DLD1 (cell line): ENCODE results near the gene DCAF15.
"Not testable (repeated sequence)": the region's sequence is repeated elsewhere in the genome, so short reads cannot be mapped to it uniquely, and the experiment has no call there.

Source experiments
- in situ Hi-C: cut with HindIII; loops from 2 replicates; pipeline ENCODE4 v1.10.0; 2017; ENCODE audit warnings: low sequenced_read_pairs

The DCAF15 gene

DNA sequence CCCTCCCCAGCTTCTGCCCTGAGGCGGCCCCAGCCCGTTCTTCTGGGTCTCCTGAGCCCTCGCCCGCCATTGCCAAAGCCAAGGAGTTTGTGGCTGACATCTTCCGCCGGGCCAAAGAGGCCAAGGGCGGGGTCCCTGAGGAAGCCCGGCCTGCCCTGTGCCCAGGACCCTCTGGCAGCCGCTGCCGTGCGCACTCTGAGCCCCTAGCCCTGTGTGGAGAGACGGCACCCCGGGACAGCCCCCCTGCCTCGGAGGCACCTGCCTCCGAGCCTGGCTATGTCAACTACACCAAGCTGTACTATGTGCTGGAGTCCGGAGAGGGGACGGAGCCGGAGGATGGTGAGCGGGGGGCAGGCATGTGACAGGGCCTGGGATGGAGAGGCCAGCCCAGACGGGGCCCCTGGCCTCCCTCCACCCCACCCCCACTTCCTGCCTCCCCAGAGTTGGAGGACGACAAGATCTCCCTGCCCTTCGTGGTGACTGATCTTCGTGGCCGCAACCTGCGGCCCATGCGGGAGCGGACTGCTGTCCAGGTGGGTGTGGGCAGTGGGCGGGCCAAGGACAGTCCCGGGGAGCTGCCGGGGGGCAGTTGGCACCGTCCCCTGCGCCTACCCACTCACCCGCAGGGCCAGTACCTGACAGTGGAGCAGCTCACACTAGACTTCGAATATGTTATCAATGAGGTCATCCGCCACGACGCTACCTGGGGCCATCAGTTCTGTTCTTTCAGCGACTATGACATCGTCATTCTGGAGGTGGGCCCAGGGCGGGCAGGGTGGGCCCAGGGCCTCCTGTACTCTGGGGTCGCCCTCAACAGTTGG lies 7.0 kb downstream of the DCAF15 start:
- in situ Hi-C loops: no loop called here

- in situ Hi-C loops: no loop called here
These were observed 7.9 kb downstream of the DCAF15 start for GRCh38 chr19:13959962-13960862.

DNA sequence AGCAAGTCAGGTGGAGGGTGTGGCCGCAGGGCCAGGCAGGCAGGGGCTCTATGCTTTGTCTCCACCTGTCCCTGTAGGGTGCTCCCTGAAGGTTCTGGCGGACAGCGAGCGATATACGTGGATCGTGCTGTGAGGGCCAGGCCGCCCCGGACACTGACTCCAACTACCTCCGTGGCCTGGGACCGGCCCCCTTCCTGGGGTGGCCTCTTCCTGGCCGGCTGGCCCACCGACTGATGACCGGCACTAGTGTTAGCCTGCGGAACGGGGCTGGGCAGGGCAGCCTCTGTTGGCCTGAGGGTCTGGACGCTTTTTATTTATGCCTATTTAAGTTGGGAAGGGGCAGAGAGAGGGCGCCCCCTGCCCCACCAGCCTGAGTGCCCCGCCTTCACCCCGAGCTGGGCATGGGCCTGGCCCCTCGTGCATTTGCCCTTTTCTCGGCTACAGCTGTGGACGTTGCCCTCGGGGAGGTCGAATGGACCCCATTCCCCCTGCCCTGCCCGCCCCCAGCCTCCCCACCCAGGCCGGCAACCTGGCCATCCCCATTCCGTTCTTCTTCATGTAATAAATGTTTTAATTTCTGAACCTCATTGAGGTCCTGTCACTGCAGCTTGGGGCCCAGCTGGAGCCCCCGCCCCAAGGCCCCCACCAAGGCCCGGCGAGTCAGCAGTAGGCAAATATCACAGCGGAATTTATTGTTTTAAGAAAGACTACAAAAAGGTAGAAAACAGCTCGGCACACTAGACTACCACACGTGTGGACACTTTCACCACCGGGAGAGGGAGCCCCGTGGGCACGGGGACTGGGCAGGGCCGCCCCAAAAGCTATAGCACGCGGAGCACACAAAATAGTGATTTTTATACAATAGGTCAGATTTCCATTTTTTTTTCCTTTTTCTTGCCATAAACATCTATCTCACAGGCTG lies 8.8 kb downstream of the DCAF15 start:
- in situ Hi-C loops: no loop called here

GRCh38 chr19:13961826-13962698 lies 9.8 kb downstream of the DCAF15 start:
- in situ Hi-C loops: no loop called here

DNA sequence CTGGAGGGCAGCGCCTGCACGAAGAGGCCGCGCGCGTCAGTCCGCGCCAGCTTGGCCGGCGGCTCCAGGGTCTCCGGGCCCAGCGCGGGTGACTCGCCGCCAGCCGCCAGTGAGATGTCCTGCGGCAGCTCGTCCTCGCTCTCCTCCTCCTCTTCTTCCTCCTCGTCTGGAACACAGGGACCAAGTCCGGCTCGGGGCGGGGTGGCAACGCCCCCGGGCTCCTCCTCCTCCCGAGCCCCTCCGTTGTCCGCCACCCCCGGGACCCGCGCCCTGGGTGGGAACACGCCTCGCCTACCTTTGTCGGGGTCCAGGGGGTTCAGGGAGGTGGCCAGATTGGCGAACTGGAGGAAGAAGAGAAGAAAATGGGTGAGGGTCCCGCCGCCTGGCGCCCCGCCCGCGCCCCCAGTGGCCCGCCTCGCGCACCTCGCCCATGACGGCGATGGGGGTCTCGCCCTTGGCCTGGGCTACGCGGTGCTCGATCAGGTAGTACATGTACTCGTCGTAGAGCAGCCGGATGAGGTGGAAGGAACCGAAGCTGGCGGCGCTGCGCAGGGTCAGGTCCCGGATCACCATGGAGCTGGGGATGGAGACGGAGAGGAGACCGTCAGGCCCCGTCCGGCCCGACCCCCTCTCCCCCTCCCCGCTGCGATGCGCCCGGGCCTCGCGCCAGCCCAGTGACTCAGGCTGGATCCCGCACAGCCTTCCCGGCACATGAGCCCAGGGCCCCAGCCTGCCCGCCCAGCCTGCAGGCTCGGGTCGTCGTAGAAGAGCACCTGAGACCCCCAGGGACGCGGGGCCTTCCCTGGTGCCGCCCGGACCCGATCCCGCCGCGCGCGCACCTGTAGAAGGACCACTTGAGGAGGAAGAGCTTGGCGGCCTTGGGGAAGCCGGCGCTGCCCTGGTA lies 10.6 kb downstream of the DCAF15 start:
- in situ Hi-C loops: no loop called here

DNA sequence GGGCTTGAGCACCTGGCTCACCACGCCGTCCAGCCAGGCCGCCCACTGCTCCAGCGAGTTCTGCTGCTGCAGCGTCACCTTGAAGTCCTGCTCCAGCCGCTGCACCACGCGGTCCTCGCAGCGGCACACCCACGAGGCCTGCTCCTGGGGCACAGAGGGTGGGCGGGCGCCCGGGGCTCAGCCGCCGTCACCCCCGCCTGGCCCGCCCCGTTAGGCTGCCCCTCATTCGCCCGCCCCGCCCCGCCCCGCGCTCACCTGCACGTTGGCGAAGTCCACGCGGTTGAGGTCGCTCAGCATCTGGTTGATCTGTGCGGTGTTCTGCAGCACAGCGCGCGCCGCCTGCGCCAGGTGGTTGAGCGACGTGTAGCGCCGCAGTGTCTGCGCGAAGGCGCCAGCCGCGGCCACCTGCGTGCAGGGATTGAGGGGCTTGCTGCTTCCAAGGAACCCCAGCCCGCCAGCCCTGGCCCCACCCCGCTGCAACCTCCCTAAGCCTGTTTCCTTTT lies 11.3 kb downstream of the DCAF15 start:
- in situ Hi-C loops: no loop called here

DNA sequence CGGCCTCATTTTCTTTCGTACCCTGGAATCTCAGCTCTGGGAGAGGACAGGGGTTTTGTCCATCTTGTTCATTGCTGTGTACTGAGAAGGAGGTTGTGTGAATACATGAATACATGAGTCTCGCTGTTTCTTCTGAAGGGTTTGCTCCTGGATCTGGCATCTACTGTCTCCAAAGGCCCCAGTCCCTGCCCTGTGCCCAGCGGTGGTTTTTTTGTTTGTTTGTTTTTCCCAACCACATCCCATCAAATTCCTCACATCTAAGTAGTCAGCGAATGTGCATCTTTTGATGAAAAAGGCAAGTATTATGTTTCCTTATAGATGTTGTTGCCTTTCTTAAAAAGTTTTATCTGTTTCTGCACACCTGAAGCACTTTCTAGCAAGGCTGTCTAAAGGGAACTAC lies 12.5 kb downstream of the DCAF15 start:
- in situ Hi-C loops: no loop called here

DNA sequence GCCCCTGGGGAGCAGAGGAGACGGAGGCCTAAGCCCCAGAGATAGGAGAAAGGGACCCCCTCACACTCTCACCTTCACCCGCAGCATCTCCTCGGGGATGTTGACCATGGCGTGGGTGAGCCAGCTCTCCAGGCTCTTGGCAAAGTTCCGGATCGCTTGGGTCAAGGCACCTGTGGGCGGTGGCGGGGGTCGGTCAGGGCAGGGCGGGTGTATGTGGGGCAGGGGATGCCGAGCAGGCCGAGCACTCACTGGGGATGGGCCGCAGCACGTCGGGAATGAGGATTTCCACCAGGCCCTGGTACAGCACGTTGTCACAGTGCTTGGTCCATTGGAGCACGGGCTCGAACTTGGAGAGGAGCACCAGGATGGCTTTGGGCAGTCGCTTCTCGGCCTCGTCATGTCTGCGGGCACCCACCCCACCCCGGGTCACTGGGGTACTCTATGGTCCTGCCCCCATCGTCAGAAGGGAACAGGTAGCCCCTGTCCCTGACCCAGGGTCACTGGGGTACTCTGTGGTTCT lies 13.1 kb downstream of the DCAF15 start:
- in situ Hi-C loops: no loop called here

GRCh38 chr19:13965926-13966683 lies 13.8 kb downstream of the DCAF15 start:
- in situ Hi-C loops: no loop called here

- in situ Hi-C loops: no loop called here
These were observed 14.4 kb downstream of the DCAF15 start for GRCh38 chr19:13966684-13967128.

DNA sequence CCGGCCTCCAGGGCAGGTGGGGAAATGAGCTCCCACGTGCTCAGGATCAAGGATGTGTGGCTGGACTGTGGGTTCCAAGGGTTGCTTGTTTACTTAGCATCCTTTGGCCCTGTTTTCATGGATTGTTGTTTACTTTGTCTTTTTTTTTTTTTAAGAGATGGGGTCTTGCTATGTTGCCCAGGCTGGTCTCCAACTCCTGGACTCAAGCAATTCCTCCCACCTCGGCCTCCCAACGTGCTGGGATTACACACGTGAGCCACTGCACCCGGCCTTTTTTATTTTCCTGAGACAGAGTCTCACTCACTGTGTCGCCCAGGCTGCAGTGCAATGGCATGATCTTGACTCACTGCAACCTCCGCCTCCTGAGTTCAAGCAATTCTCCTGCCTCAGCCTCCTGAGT lies 14.9 kb downstream of the DCAF15 start:
- in situ Hi-C loops: not testable (repeated sequence)

- in situ Hi-C loops: no loop called here
These were observed 16.1 kb downstream of the DCAF15 start for GRCh38 chr19:13968383-13968935.

GRCh38 chr19:13968999-13969398 lies 16.7 kb downstream of the DCAF15 start:
- in situ Hi-C loops: no loop called here

- in situ Hi-C loops: no loop called here
These were observed 17.6 kb downstream of the DCAF15 start for GRCh38 chr19:13969897-13970296.

GRCh38 chr19:13971868-13972267 lies 19.6 kb downstream of the DCAF15 start:
- in situ Hi-C loops: not testable (repeated sequence)

DNA sequence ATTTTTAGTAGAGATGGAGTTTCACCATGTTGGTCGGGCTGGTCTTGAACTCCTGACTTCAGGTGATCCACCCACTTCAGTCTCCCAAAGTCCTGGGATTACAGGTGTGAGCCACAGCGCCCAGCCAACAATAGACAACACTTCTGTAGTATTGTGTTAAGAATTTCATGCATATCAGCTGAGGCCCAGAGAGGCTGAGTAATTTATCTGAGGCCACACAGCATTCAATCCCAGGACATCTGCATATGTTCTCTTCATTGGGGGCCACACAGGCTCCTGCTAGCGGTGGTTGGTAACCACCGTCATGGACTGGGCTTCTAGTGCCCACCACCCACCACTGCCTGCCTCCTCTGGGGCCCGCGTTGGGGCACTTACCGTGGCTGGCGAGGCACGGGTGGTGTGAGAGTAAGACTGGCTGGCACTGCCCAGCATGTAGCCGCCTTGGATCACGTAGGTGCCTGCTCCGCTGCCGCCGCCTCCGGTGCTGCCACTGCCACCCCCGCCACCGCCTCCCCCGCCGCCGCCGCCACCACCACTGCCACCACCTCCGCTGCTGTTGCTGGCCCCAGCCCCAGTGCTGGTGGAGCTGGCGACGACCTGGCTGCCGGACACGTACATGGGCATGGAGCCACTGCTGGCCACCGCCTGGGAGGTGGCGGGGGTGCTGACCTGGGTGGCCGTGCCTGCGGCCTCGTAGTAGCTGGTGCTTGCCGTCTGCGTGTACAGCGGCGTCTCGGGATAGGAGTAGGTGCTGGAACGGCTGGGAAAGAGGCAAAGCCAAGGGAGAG lies 20.3 kb downstream of the DCAF15 start:
- in situ Hi-C loops: no loop called here

- in situ Hi-C loops: not testable (repeated sequence)
These were observed 21.2 kb downstream of the DCAF15 start for GRCh38 chr19:13973479-13973878.
